H1 (cell line): ENCODE measurements around the gene LRRC56. TPM values are rescaled to one million over a fixed set of nuclear protein-coding genes. Genes with fewer than 3 reads are reported as not detected.

Experiments used
- CTCF ChIA-PET: fragments of 300-600 bp; sonication (Branson Sonifier 250); formaldehyde crosslinking; loops from one replicate; lab custom pipeline; 2021; ENCODE audit not compliant: partially characterized antibody; lab: Charles Lee
- POLR2A ChIA-PET: fragments of 300-600 bp; sonication (Branson Sonifier 250); formaldehyde crosslinking; loops from one replicate; lab custom pipeline; 2021; ENCODE audit warnings: inconsistent platforms; ENCODE audit not compliant: partially characterized antibody; lab: Charles Lee
- DNase-seq, 2 experiments: peaks; one replicate each; pipeline versions ENCODE4 v3.0.0 to v3.0.0-alpha.2; 2010 to 2022; ENCODE audit warnings: low spot score in 2 of 2, low read depth in 1 of 2, mixed read lengths in 1 of 2
- FAIRE-seq: peaks from 2 replicates; lab custom pipeline; 2011; peaks lifted over from hg19 to GRCh38; lab: Jason Lieb, UNC
- H2AFZ ChIP-seq: 2 replicates; pipeline ENCODE4 v1.8.1; 2012; ENCODE audit warnings: low read length, inconsistent platforms
- H2AK5ac ChIP-seq: 2 replicates; pipeline ENCODE4 v1.6.1; 2013; ENCODE audit warnings: low read depth, low read length
- H2BK120ac ChIP-seq: replicated peaks from 2 replicates; pipeline ENCODE3; 2013; ENCODE audit warnings: low read depth, low read length, inconsistent platforms
- H2BK12ac ChIP-seq: 2 replicates; pipeline ENCODE4 v1.6.1; 2013; ENCODE audit warnings: low read depth, low read length
- H2BK15ac ChIP-seq: 2 replicates; pipeline ENCODE4 v1.6.1; 2013; ENCODE audit warnings: low read length
- H2BK20ac ChIP-seq: 2 replicates; pipeline ENCODE4 v1.6.1; 2013; ENCODE audit warnings: low read length
- H2BK5ac ChIP-seq: 2 replicates; pipeline ENCODE4 v1.6.1; 2013; ENCODE audit warnings: low read depth, low read length
- H3K14ac ChIP-seq: 2 replicates; pipeline ENCODE4 v1.6.1; 2013; ENCODE audit warnings: inconsistent platforms; ENCODE audit not compliant: insufficient read length
- H3K18ac ChIP-seq: 2 replicates; pipeline ENCODE4 v1.6.1; 2013; ENCODE audit warnings: low read length; ENCODE audit errors: extremely low read depth
- H3K23ac ChIP-seq: 2 replicates; pipeline ENCODE4 v1.6.1; 2013; ENCODE audit warnings: inconsistent platforms; ENCODE audit not compliant: insufficient read length
- H3K23me2 ChIP-seq: 2 replicates; pipeline ENCODE4 v1.6.1; 2013; ENCODE audit warnings: low read depth, low read length
- H3K27ac ChIP-seq: 2 replicates; pipeline ENCODE4 v1.6.1; 2011; ENCODE audit warnings: low read depth, low read length, inconsistent platforms
- H3K27me3 ChIP-seq, 4 experiments: replicated peaks in 1 of 4; 1 replicate in 1 of 4; 2 replicates in 3 of 4; pipeline versions ENCODE4 v1.6.1 to v1.8.1; 2011 to 2013; ENCODE audit warnings: low read length in 3 of 4, mild to moderate bottlenecking in 3 of 4, inconsistent platforms in 2 of 4, mixed read lengths in 2 of 4, moderate library complexity in 1 of 4; ENCODE audit not compliant: control insufficient read depth in 3 of 4, insufficient read depth in 3 of 4; ENCODE audit errors: extremely low read depth in 1 of 4
- H3K36me3 ChIP-seq, 4 experiments: 2 replicates each; pipeline versions ENCODE4 v1.6.1 to v1.8.1; 2011 to 2013; ENCODE audit warnings: mild to moderate bottlenecking in 4 of 4, low read length in 3 of 4, moderate library complexity in 2 of 4, control low read depth in 1 of 4, inconsistent platforms in 1 of 4; ENCODE audit not compliant: insufficient read depth in 4 of 4, control insufficient read depth in 2 of 4
- H3K4ac ChIP-seq: replicated peaks from 2 replicates; pipeline ENCODE3; 2013; ENCODE audit warnings: low read length, low read depth, mixed read lengths, inconsistent platforms; ENCODE audit not compliant: insufficient read length
- H3K4me1 ChIP-seq, 4 experiments: replicated peaks in 1 of 4; 1 replicate in 1 of 4; 2 replicates in 3 of 4; pipeline versions ENCODE4 v1.6.1 to v1.8.1; 2011 to 2013; ENCODE audit warnings: low read length in 3 of 4, inconsistent platforms in 2 of 4, mixed read lengths in 1 of 4; ENCODE audit not compliant: insufficient read depth in 4 of 4, control insufficient read depth in 3 of 4
- H3K4me2 ChIP-seq, 2 experiments: 2 replicates each; pipeline versions ENCODE4 v1.6.1 to v1.8.1; 2011 to 2013; ENCODE audit warnings: low read depth in 2 of 2, low read length in 2 of 2, control low read depth in 1 of 2, inconsistent platforms in 1 of 2, mild to moderate bottlenecking in 1 of 2; ENCODE audit not compliant: insufficient read depth in 1 of 2
- H3K4me3 ChIP-seq, 4 experiments: fragments of 200-600, 300-600 bp in 1 of 4; sonication (generic), shearing (Covaris generic), sonication (Bioruptor Twin) in 1 of 4; 2 replicates each; pipeline versions ENCODE4 v1.5.1 to v1.8.1; 2011 to 2016; ENCODE audit warnings: low read length in 4 of 4, low read depth in 3 of 4, control low read depth in 2 of 4, inconsistent platforms in 2 of 4, mild to moderate bottlenecking in 2 of 4, mixed read lengths in 1 of 4, moderate library complexity in 1 of 4; ENCODE audit not compliant: insufficient read depth in 2 of 4; ENCODE audit errors: extremely low read depth in 1 of 4
- H3K56ac ChIP-seq: replicated peaks from 2 replicates; pipeline ENCODE3; 2013; ENCODE audit warnings: low read depth, mild to moderate bottlenecking, mixed read lengths, low read length, inconsistent platforms; ENCODE audit not compliant: insufficient read length
- H3K79me1 ChIP-seq: 2 replicates; pipeline ENCODE4 v1.6.1; 2013; ENCODE audit warnings: low read depth, low read length, control low read depth
- H3K79me2 ChIP-seq, 2 experiments: 2 replicates each; pipeline versions ENCODE4 v1.6.1 to v1.8.1; 2012 to 2013; ENCODE audit warnings: low read length in 2 of 2, mild to moderate bottlenecking in 2 of 2, inconsistent platforms in 1 of 2; ENCODE audit not compliant: insufficient read depth in 2 of 2, control insufficient read depth in 1 of 2
- H3K9ac ChIP-seq, 4 experiments: replicated peaks in 1 of 4; 1 replicate in 1 of 4; 2 replicates in 3 of 4; pipeline versions ENCODE4 v1.6.1 to v1.8.1; 2011 to 2013; ENCODE audit warnings: low read depth in 3 of 4, low read length in 3 of 4, control low read depth in 2 of 4, mild to moderate bottlenecking in 2 of 4, moderate library complexity in 2 of 4, inconsistent platforms in 1 of 4; ENCODE audit errors: extremely low read depth in 1 of 4
- H3K9me3 ChIP-seq, 2 experiments: 2 replicates each; pipeline versions ENCODE4 v1.6.1 to v1.8.1; 2012 to 2013; ENCODE audit warnings: mild to moderate bottlenecking in 2 of 2, moderate library complexity in 2 of 2, control low read depth in 1 of 2, inconsistent platforms in 1 of 2, low read depth in 1 of 2, low read length in 1 of 2, mixed read lengths in 1 of 2; ENCODE audit not compliant: insufficient read depth in 2 of 2
- H4K20me1 ChIP-seq, 2 experiments: replicated peaks in 1 of 2; 2 replicates each; pipeline versions ENCODE3 to v1.8.1; 2011 to 2013; ENCODE audit warnings: inconsistent platforms in 2 of 2, low read length in 2 of 2, mild to moderate bottlenecking in 1 of 2; ENCODE audit not compliant: insufficient read depth in 2 of 2, control insufficient read depth in 1 of 2
- H4K5ac ChIP-seq: 2 replicates; pipeline ENCODE4 v1.6.1; 2013; ENCODE audit warnings: low read length, low read depth, mixed read lengths, inconsistent platforms; ENCODE audit not compliant: insufficient read length
- H4K8ac ChIP-seq: 2 replicates; pipeline ENCODE4 v1.8.0; 2013; ENCODE audit warnings: mild to moderate bottlenecking, moderate library complexity, low read length, inconsistent platforms; ENCODE audit not compliant: insufficient read depth; ENCODE audit errors: extremely low read depth
- H4K91ac ChIP-seq: replicated peaks from 2 replicates; pipeline ENCODE3; 2013; ENCODE audit warnings: low read length, mixed read lengths, inconsistent platforms; ENCODE audit not compliant: insufficient read length
- BRCA1 ChIP-seq: IDR thresholded peaks from 2 replicates; pipeline ENCODE4 v1.6.1; 2012; ENCODE audit warnings: low read depth, low read length, improper control_type of control experiment
- CBX8 ChIP-seq: fragments of 300-800, 300-1000 bp; sonication (generic); IDR thresholded peaks from 2 replicates; pipeline ENCODE4 v1.7.1; 2016; ENCODE audit warnings: low read depth, low read length, borderline replicate concordance
- GABPA ChIP-seq: IDR thresholded peaks from 2 replicates; pipeline ENCODE4 v1.6.1; 2011; ENCODE audit warnings: mild to moderate bottlenecking, low read length, moderate library complexity, borderline replicate concordance; ENCODE audit not compliant: insufficient read depth
- MAFK ChIP-seq: IDR thresholded peaks from 2 replicates; pipeline ENCODE4 v1.6.1; 2012; ENCODE audit warnings: low read depth, mild to moderate bottlenecking, improper control_type of control experiment, low read length
- POLR2AphosphoS5 ChIP-seq: IDR thresholded peaks from 2 replicates; pipeline ENCODE4 v1.6.1; 2011; ENCODE audit warnings: low read depth, low read length
- RXRA ChIP-seq: IDR thresholded peaks from 2 replicates; pipeline ENCODE4 v1.6.1; 2011; ENCODE audit warnings: low read depth, mild to moderate bottlenecking, low read length, moderate library complexity; ENCODE audit not compliant: insufficient read depth
- SIN3A ChIP-seq, 2 experiments: IDR thresholded peaks in 1 of 2; conservative IDR thresholded peaks in 1 of 2; 2 replicates each; pipeline ENCODE4 v1.6.1; 2011 to 2012; ENCODE audit warnings: low read length in 2 of 2, improper control_type of control experiment in 1 of 2, low read depth in 1 of 2, mild to moderate bottlenecking in 1 of 2
- SIX5 ChIP-seq: IDR thresholded peaks from 2 replicates; pipeline ENCODE4 v1.6.1; 2011; ENCODE audit warnings: mild to moderate bottlenecking, low read depth, low read length
- SP1 ChIP-seq: IDR thresholded peaks from 2 replicates; pipeline ENCODE4 v1.6.1; 2011; ENCODE audit warnings: low read depth, low read length
- SP2 ChIP-seq: IDR thresholded peaks from 2 replicates; pipeline ENCODE4 v1.6.1; 2012; ENCODE audit warnings: mild to moderate bottlenecking, low read length, inconsistent platforms
- TAF7 ChIP-seq: optimal IDR thresholded peaks from 2 replicates; pipeline ENCODE3; 2011; ENCODE audit warnings: low read depth, mild to moderate bottlenecking, inconsistent platforms, low read length, moderate library complexity, borderline replicate concordance
- TBP ChIP-seq: IDR thresholded peaks from 2 replicates; pipeline ENCODE4 v1.6.1; 2011; ENCODE audit warnings: low read depth, low read length, improper control_type of control experiment
- TEAD4 ChIP-seq: IDR thresholded peaks from 2 replicates; pipeline ENCODE4 v1.6.1; 2012; ENCODE audit warnings: low read depth, low read length, inconsistent platforms, mixed read lengths
- WGBS, 2 experiments: shearing (Covaris generic) in 1 of 2; methylation state at CpG; one replicate each; pipeline versions ENCODE4 v1.1.6 to v1.1.7; 2013 to 2015; ENCODE audit warnings: low lambda C conversion rate in 2 of 2, mixed read lengths in 2 of 2, inconsistent platforms in 1 of 2, low coverage in 1 of 2, missing lambda C conversion rate in 1 of 2; ENCODE audit not compliant: insufficient replicate concordance in 2 of 2, insufficient coverage in 1 of 2, insufficient read length in 1 of 2; ENCODE audit errors: extremely low coverage in 1 of 2, missing lambda C conversion rate in 1 of 2; 5-methylcytosine and 5-hydroxymethylcytosine counted together
- polyA plus RNA-seq, 7 experiments: library from polyadenylated mRNA; depleted of rRNA in 3 of 7; stranded (reverse) in 5 of 7; unstranded in 2 of 7; fragments of >200 nt in 5 of 7; fragments of 200-250 nt in 2 of 7; gene quantifications; 1 replicate in 5 of 7; 2 replicates in 1 of 7; 4 replicates in 1 of 7; pipeline versions ENCODE4 v1.2.1 to v1.2.3, GENCODE V29; 2011 to 2013; ENCODE audit warnings: missing spikeins in 2 of 7, mixed read lengths in 2 of 7
- total RNA-seq: library from RNA; stranded (reverse); fragmentation: NEBNext Ultra II Directional; extraction: Animal tissue kit (Norgen Biotek cat#: 25700); gene quantifications from 2 replicates; pipeline ENCODE4 v1.2.1, GENCODE V29; 2021
- TF ChIP-seq, protein P1 (sequence below): IDR thresholded peaks from 2 replicates; pipeline ENCODE4 v1.6.1; 2011; ENCODE audit warnings: low read depth, mild to moderate bottlenecking, low read length; ENCODE audit not compliant: insufficient read depth

Gene LRRC56
- total and polyA plus RNA-seq, 2 of the 8 experiments (the other 6 are each of a cell fraction or from before 2014, with no cell fraction given) = 0.94 to 1.9 TPM

DNA sequence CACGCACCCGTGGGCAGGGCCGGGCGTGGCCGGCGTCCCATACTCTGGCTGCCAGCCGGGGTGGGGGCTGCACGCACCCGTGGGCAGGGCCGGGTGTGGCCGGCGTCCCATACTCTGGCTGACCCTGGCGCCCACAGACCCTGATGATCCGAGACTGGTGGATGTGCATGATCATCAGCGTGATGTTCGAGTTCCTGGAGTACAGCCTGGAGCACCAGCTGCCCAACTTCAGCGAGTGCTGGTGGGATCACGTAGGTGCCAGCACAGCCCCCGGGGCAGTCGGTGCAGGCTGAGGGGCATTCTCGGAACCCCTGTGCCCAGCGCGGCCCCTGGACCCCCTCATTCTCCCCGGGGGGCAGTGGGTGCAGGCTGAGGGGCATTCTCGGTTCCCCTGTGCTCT lies 49.3 kb upstream of the LRRC56 start:
- Histone ChIP-seq H3K79me1 (peaks cover 13% of the 10 kb centered on the region), H4K91ac (no peak overlapping the region), H2BK5ac (no peak overlapping the region), H3K36me3 (peaks cover 0 to 15% (median 3%) of the 10 kb centered on the region in 4 experiments; a peak in 5 of 8 replicates), H3K9me3 (peaks cover 0 to 10% of the 10 kb centered on the region in 2 experiments; a peak in 1 of 4 replicates), H2AK5ac (no peak overlapping the region), H2BK120ac (no peak overlapping the region), H3K23ac (no peak overlapping the region), H3K18ac (no peak overlapping the region), H3K79me2 (peaks cover 0 to 16% of the 10 kb centered on the region in 2 experiments; a peak in 1 of 4 replicates), H4K20me1 (peaks cover 1 to 9% of the 10 kb centered on the region in 2 experiments), H3K4me3 (no peak overlapping the region), H2BK12ac (no peak overlapping the region), H2AFZ (no peak overlapping the region), H4K8ac (no peak overlapping the region), H2BK20ac (no peak overlapping the region), H3K23me2 (no peaks in the 10 kb centered on the region), H2BK15ac (no peak overlapping the region), H3K27ac (no peak overlapping the region), H3K56ac (no peak overlapping the region), H3K4me2 (no peak overlapping the region), H4K5ac (no peak overlapping the region), H3K27me3 (no peaks in the 10 kb centered on the region), H3K4ac (no peak overlapping the region), H3K4me1 (no peaks in the 10 kb centered on the region), H3K9ac (no peak overlapping the region), H3K14ac (no peak overlapping the region)
- POLR2A ChIA-PET = no interaction called here
- no peak for FAIRE-seq
- CTCF ChIA-PET = no interaction called here
- 98% methylated on average over 15 of the region's 25 CpGs; no CpG with 5 or more reads in 1 of the 2 experiments for WGBS, 2 experiments
- DNase-seq = no peak
- TF ChIP-seq BRCA1 (no peak), TBP (no peak), MAFK (no peak), RXRA (no peak), TAF7 (no peak), CBX8 (no peak), SP1 (no peak), TEAD4 (no peak), SIN3A (conservative IDR thresholded peaks at IDR 0.05 in 1 of 2, IDR thresholded peaks at IDR 0.05 in 1 of 2; ENCODE audit: low read depth in 1 of 2, low read length in 2 of 2) (no peak), SP2 (no peak), SIX5 (no peak), GABPA (no peak), POLR2AphosphoS5 (no peak)
- TF ChIP-seq, protein P1, sequence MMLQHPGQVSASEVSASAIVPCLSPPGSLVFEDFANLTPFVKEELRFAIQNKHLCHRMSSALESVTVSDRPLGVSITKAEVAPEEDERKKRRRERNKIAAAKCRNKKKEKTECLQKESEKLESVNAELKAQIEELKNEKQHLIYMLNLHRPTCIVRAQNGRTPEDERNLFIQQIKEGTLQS = no peak
